ENCODE measurements around the gene ADPGK.
"Not testable (repeated sequence)": the region's sequence is repeated elsewhere in the genome, so short reads cannot be mapped to it uniquely, and the experiment has no call there.

Gene ADPGK

DNA sequence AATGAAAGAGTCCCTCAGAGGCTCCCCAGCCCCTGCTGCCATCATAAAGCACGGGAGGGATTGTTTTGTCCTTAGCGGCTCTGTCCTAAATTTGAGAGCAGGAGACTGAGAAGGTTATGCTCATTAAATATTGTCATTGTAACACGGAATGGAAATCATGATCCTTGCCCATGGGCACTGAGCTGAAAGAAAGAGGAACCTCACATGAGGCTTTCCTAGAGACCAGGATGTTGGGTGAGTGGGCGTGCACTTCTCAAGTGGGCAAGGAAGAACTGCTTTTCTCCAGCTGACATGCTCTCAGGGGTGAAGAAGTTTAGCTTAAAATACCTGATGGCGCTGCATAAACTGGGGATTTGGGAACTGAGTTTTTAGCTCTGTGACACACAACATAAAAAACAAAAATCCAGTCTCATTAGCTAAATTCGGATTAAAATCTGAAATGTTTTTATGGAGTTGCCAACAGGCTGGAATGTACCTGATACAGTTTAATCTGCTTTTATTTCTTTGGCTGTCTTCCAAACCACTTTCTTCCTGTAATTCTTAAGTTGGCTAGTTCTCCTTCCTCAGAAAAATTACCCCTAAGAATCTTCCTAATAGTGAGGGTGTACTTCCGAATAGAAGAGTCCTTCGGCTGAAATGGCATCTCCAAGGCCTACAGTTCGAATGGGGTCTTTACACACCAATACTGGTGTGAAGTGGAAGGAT is 31.7 kb downstream of the ADPGK start:
- in situ Hi-C loops (cut with MboI; ENCODE audit: low sequenced_read_pairs), result no loop called here

DNA sequence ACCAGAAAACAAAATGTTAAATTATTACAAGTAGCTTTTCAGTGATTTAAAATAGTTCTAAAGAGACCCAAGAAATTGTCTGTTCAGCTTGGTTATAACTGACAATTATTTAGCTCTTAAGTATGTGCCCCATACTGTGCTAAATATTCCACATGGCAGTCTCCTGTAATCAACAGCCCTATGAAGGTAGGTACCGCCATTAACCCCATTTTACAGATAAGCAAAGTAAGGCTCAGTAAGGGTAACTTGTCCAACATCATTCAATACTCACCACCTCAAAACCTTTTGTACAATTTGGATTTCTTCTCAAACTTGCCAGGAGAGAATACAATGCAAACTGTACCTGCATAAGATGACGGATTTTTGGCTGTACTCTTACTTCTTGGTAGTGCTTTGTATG is 33.9 kb downstream of the ADPGK start:
- in situ Hi-C loops (cut with MboI; ENCODE audit: low sequenced_read_pairs), result no loop called here

DNA sequence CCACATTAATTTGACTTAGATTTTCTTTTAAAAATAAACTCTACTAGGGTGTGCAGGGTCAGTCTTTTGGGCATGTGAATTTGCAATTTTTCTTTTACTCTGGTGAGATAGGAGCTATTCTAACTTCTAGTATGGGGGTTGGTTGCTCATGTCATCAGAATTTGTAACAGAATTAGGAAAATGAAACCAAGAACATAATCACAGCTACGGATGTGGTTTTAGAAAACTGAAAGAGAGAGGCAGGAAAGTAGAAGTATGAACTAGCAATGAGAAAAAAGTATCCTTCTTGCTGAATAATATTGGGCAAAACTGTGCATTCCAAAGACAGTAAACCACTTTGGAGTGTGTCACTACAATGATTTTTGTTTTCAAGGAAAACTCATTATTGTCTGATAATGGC is 43.3 kb downstream of the ADPGK start:
- in situ Hi-C loops (cut with MboI; ENCODE audit: low sequenced_read_pairs), result no loop called here

DNA sequence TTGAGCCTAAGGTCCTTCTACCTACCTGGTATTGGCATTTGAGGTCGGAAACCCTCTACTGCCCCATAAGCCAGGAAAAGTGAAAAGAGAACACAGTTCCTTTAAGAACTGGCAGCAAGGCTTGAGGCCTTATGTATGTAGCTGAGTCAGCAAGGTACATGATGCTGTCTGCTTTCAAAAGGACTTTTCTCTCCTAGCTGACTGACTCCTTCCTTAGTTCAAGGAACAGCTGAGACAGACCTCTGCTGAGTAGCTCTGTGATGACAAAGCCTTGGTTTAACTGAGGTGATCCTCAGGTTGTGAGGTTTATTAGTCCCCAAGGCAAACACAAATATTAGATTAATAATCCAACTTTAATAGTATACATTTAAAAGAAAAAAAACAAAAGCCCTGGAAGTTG is 45.8 kb downstream of the ADPGK start:
- in situ Hi-C loops (cut with MboI; ENCODE audit: low sequenced_read_pairs), result no loop called here

DNA sequence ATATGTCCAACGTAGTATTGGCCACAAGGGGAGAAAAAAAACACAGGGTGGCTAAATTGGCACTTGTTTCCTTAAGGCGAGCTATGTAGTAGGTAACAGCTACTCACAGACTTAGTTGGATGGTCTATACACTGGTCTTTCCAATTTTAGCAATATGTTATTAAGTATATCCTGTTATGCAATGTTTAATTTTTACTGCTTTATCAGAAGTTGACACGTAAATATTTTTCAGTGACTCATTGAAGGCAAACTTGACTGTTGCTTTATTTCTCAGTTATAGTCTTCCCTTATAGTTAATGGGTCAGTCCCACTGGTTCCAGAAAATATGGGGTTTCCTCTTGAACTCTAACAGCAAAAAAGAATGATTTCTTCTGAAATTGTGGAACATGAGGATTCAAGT is 46.5 kb downstream of the ADPGK start:
- in situ Hi-C loops (cut with MboI; ENCODE audit: low sequenced_read_pairs), result no loop called here

DNA sequence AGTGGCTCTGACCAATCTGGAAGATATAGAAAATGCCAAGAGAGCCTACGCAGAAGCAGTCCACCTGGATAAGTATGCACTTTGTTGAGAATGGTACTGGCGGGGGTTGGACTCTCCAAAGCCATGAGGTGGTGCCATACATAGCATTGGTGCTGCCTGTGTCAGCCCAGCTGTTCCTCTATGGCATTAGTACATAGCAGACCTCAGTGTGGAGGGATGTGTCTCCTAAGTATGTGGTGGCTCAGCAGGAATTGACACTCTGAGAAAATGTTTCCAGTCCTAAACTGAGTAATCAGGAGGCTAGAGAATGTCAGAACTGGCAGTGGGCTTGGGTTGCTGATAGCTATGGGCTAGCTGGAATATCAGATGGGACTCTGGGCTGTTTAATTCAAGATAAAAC is 48.4 kb downstream of the ADPGK start:
- in situ Hi-C loops (cut with MboI; ENCODE audit: low sequenced_read_pairs), result no loop called here

DNA sequence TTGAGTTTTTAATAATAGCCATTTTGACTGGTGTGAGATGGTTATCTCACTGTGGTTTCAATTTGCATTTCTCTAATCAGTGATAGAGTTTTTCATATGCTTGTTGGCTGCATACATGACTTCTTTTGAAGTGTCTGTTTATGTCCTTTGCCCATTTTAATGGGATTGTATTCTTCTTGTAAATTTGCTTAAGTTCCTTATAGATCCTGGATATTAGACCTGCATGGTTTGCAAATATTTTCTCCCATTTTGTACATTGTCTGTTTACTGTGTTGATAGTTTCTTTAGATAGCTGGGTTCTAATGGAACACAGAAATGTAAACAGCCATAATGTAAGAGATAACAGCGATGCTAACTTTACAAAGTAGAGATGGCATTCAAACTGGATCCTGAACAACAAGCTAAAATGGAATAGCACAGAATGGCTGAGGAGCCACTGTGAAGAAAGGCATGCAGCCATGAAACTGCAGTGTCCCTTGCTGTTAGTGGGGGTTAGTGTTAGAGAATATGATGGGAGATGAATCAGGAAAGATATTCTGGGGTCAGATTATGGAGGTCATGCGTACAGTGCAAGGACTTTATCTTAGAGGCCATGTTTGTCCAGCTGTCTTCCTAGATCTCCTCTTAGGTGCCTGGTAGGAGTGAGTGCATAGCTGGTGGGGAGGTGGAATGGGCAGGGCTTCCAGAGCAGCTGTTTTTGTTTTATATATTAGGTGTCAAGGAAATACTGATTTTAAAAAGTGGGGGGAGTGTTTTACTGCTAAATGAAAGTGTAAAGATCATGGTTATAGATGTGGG is 49.4 kb downstream of the ADPGK start:
- in situ Hi-C loops (cut with MboI; ENCODE audit: low sequenced_read_pairs), result no loop called here

DNA sequence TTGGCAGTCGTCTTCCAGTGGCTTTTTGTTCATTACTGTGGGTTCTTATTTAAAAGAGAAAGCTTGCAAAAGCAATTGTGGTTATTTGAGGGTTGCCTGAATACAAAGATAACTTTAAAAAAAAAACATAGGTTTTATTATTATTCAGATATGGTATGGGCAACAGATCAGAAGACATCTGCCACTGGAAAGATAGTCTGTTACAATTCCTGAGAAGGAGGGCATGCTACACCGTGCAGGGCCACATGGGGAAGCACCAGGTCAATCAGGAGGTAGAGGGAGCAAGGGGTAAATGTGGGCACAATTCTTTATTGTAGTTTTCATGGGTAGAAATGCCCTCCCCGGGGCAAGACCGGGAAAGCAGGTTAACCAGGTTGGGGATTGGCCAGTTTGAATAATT is 51.0 kb downstream of the ADPGK start:
- in situ Hi-C loops (cut with MboI; ENCODE audit: low sequenced_read_pairs), result no loop called here

DNA sequence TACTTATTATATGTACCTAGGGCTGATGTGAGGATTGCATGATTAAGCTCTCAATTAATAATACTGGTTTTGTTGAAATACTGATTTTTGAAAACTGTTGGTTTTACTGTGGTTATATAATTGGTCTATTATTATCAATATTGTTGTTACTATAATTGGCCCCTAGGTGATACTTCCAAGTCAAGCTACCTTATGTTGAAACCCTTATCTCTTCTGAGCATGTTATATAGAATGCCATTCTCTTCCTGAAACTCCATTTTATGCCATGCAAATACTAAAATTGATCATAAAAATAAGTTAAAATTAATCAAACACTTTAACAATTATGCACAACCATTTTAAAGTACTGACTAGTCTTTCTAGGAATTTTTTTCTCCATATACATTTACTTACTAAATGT is 51.5 kb downstream of the ADPGK start:
- in situ Hi-C loops (cut with MboI; ENCODE audit: low sequenced_read_pairs), result no loop called here

DNA sequence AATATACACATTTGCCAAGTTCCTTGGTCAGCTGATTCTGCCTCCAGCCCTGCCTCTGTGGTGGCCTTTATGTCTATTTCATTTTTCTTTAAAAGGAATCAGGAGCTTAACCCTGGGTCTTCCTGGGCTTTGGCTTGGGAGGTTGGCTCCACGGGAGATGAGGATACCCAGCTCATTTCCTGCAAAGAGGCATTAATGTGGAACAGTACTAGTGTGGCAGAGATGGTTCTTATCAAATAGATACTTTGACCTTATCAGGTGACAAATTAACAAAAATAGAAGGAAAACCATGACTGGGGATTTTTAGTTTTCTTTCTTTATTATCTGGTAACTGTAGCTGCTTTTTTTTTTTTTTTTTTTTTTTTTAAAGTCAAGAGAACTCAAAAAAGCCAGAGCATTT is 54.7 kb downstream of the ADPGK start:
- in situ Hi-C loops (cut with MboI; ENCODE audit: low sequenced_read_pairs), result no loop called here

DNA sequence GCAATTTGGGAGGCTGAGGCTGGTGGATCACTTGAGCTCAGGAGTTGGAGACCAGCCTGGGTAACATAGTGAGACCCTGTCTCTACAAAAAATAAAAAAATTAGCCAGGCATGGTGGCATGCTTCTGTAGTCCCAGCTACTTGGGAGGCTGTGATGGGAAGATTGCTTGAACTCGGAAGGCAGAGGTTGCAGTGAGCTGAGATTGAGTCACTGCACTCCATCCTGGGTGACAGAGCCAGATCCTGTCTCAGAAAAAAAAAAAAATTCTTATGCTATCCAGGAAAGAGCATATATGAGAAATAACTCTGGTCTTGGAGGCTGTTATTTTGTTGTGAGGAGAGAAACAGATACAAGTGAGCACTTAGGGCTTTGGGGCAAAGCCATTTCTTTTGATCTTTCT is 55.3 kb downstream of the ADPGK start:
- in situ Hi-C loops (cut with MboI; ENCODE audit: low sequenced_read_pairs), result not testable (repeated sequence)

DNA sequence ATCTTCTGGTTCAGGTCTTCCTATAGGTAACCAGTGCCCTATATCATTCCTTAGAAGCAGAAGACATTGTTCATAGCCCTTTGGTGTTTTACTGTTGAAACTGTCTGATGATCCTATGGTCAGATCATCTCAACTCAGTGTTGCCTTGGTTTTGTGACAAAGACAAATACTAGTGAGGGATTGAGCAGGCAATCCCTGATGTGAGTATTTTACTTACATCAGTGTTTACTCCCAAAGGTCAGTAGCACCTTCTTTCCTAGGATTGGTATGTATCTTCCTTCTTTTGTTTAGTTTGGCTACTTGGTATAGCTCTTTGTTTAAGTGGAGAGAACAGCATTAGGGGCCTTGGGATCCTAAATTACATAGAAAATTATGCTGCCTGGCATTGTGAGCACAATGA is 56.4 kb downstream of the ADPGK start:
- in situ Hi-C loops (cut with MboI; ENCODE audit: low sequenced_read_pairs), result no loop called here

DNA sequence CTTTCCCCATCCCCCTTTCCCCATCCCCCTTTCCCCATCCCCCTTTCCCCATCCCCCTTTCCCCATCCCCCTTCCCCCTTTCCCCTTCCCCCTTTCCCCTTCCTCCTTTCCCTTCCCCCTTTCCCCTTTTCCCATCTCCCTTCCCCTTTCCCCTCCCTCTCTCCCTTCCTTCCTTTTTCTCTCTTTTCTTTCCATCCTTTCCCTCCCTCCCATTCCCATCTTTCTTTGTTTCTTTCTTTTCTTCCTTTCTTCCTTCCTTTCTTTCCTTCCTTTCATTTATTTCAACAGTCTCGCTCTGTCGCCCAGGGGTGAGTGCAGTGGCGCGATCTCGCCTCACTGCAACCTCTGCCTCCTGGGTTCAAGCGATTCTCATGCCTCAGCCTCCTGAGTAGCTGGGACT is 57.7 kb downstream of the ADPGK start:
- in situ Hi-C loops (cut with MboI; ENCODE audit: low sequenced_read_pairs), result not testable (repeated sequence)

DNA sequence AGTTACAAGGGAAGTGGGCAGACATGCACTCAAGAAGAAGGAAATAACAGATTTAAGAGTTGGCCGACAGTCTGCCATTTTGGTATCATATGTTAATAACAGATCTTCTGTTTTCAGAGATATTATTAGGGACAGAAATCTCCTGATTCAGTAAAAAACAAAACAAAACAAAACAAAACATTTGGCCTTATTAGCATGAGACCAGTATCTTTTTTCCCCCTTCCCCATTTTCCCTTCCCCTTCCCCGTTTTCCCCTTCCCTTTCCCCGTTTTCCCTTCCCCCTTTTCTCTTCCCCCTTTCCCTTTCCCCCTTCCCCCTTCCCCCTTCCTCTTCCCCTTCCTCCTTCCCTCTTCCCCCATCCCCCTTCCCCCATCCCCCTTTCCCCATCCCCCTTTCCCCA is 58.1 kb downstream of the ADPGK start:
- in situ Hi-C loops (cut with MboI; ENCODE audit: low sequenced_read_pairs), result no loop called here

DNA sequence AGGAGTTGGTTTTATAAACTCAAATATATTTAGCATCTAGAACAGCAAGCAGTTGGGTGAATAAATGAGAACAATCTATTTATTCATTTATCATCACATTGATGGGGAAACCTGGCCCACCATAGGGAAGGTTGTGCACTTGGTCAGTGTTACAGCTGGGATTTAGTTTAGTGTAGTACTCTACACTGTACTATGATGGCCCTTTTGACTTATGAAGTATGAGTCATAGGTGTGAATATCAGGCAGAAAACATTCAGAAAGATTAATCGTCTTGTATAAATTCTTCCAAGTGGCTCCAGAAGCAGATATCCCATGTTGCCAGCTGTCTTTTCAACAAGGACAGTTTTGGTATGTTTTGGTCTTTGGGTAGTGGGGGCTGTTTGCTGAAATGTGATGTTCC is 59.5 kb downstream of the ADPGK start:
- in situ Hi-C loops (cut with MboI; ENCODE audit: low sequenced_read_pairs), result loop anchor here (25.0 kb wide), 2 partner anchors 363 to 513 kb away; no protein-coding TSS in a partner anchor

DNA sequence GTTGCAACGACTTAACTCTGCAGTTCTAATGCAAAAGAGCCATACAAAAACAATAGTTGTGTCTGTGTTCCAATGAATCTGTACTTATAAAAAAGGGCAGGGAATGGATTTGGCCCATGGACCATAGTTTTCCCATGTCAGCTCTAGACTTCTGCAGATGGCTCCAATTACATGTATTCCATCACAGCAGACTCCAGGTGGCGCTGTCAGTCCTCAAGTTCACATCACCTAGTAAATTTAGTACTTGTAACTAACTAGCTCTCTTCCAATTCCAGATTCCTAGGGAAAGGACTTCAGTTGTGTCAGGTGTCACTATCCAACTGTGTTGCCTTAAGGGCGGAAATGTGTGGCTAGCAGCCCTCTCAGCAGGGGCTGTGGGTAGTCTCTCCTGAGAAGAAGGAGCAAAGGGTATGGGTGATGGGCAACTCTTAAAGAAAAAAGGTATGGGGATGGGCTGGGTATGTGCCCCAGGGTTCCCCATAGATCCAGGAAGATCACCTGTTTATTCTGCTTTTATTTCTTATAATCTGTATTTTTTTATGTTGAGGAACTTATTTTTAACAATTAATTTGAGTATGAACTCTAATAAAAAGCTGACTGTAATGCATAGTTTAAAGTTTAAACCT is 61.4 kb downstream of the ADPGK start:
- in situ Hi-C loops (cut with MboI; ENCODE audit: low sequenced_read_pairs), result loop anchor here (25.0 kb wide), 2 partner anchors 365 to 515 kb away; no protein-coding TSS in a partner anchor

DNA sequence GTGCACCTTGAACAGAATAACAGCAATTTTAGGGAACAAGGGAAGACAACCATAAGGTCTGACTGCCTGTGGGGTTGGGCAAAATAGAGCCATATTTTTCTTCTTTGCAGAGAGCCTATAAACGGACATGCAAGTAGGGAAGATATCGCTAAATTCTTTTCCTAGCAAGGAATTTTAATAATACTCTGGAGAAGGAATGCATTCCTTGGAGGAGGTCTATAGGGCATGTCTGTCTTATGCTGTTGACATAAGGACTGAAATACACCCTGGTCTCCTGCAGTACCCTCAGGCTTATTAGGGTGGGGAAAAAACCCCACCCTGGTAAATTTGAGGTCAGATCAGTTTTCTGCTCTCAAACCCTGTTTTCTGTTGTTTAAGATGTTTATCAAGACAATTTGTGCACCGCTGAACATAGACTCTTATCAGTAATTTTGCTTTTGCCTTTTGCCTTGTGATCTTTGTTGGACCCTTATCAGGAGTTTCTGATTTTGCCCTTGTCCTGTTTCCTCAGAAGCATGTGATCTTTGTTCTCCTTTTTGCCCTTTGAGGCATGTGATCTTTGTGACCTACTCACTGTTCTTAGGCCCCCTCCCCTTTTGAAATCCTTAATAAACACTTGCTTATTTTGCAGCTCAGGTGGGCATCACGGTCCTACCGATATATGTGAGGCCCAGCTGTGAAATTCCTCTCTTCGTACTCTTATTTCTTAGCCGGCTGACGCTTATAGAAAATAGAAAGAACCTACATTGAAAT is 74.8 kb downstream of the ADPGK start:
- in situ Hi-C loops (cut with MboI; ENCODE audit: low sequenced_read_pairs), result loop anchor here (25.0 kb wide), 2 partner anchors 379 to 529 kb away; no protein-coding TSS in a partner anchor

DNA sequence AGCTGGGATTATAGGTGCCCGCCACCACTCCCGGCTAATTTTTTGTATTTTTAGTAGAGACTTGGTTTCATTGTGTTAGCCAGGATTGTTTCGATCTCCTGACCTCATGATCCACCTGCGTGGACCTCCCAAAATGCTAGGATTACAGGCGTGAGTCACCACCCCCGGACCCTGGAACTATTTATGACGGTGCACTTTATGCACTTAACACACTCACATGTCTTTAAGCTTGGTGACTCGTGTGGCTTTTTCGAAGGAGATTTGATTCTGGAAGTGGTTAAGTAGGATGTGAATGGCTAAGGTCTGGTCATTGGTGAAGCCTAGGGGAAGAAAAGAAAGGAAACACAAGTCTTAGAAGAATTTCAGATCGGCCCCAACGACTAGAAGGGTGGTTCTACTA is 77.3 kb downstream of the ADPGK start:
- in situ Hi-C loops (cut with MboI; ENCODE audit: low sequenced_read_pairs), result loop anchor here (25.0 kb wide), 2 partner anchors 381 to 531 kb away; no protein-coding TSS in a partner anchor
